Measurements from ENCODE around the gene WIPF2.
A peak's percentile ranks its signal among the peaks of the same experiment; 100 is the strongest.
"Not testable (repeated sequence)": the region's sequence is repeated elsewhere in the genome, so short reads cannot be mapped to it uniquely, and the experiment has no call there.

The WIPF2 gene

GRCh38 chr17:40299159-40299757 is 80.2 kb downstream of the WIPF2 start:
- DNase-seq = not testable (repeated sequence)

- DNase-seq = no peak
Observed at GRCh38 chr17:40301315-40301714, 82.2 kb downstream of the WIPF2 start.

DNA sequence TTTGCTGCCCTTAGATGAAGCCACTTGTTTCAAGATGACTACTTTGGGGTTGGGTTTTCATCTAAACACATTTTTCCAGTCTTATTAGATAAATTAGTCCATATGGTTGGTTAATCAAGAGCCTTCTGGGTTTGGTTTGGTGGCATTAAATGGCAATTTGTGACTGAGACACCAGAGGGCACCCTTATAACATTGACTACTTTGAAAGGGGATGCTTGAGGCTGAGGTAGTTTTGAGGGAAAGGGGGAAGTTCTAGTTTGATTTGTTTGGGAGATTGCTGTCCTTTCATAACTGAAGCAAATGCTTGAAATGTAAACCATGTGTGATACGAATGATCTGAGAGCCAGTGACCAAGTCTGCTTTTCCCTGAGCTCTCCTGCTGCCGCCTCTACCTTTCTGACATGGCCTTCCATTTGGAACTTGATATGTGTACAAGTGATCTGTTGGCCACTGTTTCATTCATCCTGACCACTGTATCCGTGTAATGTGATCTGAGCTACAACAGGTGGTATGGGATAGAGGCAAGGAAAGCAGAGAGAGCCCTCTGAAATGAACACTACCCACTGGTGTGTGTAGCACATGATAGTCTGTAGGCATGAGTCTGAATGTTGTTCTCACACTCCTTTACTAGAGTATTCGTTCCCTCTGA is 84.0 kb downstream of the WIPF2 start:
- DNase-seq = peak; percentile 57

- no peak for DNase-seq
Observed at GRCh38 chr17:40303708-40304551, 84.8 kb downstream of the WIPF2 start.

GRCh38 chr17:40304552-40304863 is 85.4 kb downstream of the WIPF2 start:
- not testable (repeated sequence) for DNase-seq

GRCh38 chr17:40304866-40305265 is 85.8 kb downstream of the WIPF2 start:
- DNase-seq = not testable (repeated sequence)

GRCh38 chr17:40306395-40306794 is 87.3 kb downstream of the WIPF2 start:
- DNase-seq = no peak

- no peak for DNase-seq
Observed at GRCh38 chr17:40307001-40307730, 88.1 kb downstream of the WIPF2 start.

DNA sequence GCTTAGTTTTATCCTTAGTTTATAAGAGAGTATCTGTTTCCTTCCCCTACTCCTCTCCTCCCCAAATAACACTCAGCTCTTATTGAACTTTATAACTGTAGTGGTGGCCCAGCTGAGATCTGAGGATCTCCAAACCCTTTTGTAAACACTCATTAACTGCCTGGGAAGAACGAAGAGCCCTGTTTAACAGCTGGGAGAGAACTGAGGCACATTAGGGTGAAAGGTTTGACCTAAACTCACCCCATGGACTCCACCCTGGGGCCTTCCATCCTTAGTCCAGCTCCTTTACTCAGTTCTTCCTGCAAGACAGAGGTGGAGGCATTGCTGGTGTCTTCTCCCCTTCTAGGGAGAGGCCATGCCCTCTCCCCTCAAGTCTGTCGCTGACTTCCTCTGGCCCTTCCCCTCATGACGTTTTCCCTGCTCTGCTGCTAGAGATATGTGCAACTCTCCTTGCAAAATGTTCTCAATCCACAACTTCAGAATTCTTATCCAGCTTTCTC is 88.7 kb downstream of the WIPF2 start:
- no peak for DNase-seq

- DNase-seq = no peak
Observed at GRCh38 chr17:40309031-40309948, 90.2 kb downstream of the WIPF2 start, which contains the start of gene RARA. RARA (plus strand) TSS chr17:40309180; CDS start chr17:40331219, 22,039 bp downstream.

- no peak for DNase-seq
Observed at GRCh38 chr17:40309949-40310510, 90.9 kb downstream of the WIPF2 start.

DNA sequence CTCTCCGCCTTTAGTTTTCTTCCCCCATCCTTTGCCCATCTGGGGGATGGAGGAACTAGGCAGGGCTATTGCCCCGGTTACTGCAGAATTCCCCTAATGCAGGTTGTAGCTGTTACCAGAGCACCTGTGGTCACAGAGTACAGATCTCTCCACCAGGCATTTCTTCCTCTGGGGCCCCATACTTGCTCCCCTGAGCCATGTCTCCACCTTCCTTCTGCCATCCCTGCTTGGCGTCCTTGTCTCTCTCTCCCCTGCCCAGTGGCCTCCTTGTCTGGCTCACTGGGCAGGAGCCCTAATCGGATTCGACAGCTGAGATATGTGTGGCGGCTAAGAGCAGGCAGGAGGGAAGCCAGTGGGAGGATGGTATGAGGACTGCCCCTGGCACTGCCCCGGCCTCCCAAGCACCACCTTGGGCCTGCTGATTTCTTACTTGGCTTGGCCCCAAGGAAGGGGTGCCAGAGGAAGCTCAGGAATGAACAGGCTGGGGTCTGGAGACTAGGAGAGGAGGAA is 91.8 kb downstream of the WIPF2 start:
- no peak for DNase-seq

DNA sequence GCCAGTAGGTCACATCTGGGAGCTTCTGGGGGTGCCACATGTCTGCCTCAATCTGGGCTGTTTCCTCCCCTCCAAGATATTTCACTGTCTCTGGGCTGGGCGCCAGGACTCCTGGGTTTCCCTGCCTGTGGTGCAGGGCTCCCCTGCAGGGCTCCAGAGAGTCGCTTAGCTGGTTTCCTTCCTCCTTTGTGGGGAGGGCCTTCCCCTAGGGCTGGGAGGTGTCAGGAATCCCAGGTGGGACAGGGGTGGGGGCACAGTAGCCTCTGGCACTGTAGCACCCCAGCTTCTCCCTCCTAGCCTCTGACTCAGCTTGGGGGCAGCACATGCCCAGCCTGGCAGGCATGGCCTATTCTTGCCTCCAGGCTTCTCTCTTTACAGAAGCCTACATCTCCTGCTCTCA is 92.5 kb downstream of the WIPF2 start:
- DNase-seq = no peak

GRCh38 chr17:40312131-40312731 is 93.1 kb downstream of the WIPF2 start:
- no peak for DNase-seq

DNA sequence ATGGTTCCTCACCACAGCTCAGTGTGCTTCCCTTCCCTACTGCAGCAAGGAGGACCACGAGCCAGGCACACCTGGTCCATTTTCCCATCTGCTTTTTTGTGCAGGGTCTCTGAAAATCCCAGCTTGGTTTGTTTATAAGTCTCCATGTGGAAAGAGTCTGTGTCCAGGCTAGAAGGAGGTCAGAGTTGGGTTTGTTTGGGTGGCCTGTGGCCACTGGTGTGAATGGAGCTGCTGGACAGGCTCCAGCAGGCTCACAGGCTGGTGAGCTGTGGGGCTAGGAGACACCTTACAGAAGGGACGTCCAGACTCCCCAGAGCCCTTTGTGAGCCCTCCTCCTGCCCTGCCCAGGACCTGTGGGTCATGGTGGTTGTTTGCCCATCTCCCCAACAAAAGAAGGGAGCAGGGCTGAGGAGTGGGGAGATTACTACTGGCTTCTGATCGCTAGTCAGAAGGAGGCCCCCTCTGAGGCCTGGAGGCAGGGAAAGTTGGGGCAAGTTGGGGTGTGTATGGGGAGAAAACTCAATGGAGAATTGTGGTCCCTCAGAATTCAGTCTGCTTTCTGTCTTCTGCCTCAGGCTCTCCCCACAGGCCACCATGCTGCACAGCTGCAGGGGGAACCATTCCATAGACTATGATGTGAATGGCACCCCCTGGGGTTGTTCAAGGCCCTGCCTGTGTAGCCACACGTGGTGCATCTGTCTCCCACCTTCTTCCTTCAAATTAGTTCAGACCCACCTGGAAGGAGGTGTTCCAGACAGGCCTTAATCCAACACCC is 94.0 kb downstream of the WIPF2 start:
- DNase-seq = no peak

DNA sequence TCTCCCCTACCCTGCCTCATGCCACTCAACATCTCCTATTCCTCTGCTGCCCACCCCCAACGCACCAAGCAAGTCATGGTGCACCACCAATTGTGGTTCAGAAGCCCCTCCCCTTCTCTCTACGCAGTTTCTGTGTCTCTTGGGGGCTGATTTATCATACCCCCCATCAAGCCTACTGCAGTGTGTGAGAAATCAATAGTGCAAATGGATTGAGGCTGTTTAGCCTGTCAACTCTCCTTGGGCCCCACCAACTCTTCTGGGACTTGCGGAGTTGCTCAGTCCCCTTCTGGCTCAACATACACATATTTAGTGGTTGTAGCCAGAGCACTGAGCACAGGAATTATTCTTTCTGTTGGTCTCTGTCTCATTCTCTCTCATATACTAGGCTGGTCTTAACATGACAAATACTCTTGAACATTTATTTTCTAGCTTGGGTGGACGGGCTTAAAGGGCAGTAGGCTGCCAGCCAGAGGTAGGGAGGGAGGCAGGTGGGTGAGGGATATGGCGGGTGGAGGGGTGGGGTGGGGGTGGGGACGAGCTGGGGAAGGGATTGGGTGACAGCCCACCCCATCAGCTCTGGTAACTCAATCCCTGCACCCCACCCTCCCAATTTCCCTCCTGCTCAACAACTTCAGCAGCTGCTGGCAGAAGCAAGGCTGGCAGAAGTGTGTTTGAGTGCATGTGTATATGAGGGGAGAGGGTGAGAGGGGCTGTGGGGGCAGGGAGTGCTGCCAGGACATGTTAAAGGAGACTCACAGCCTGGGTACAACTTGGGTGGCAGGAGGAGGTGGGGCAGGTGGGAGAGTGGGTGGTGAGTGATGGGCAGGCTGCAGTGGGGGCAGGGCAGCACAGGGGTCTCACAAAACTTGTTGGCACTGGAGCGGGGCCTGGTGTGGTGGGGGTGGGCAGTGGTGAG is 94.8 kb downstream of the WIPF2 start:
- DNase-seq = peak; percentile 86

GRCh38 chr17:40314584-40314956 is 95.5 kb downstream of the WIPF2 start:
- peak; percentile 13 for DNase-seq

DNA sequence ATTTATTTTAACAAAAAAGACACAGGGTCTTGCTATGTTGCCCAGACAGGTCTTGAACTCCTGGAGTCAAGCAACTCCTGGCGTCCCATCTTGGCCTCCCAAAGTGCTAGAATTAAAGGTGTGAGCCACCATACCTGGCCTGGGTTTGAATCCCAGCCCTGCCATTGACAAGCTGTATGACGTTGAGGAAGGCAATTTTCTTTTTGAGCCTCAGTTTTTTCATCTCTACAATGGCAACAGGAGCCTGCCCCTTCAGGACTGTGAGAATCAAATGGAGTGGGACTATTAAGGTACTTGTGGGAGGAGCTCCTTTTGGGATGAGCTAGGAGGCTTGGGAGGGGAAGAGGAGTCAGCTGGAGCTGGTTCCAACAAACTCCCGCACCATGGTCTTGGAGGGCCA is 96.1 kb downstream of the WIPF2 start:
- DNase-seq = no peak

Measured in NCI-H524 treated with DMSO at 0.1 percent for 48 hours (cell line).